H9 (cell line): ENCODE results near the gene QSOX1. TPM values are rescaled to one million over a fixed set of nuclear protein-coding genes. Genes with fewer than 3 reads are reported as not detected.

Source experiments
- DNase-seq: peaks from one replicate; pipeline ENCODE4 v3.0.0-alpha.2; 2017
- H2AFZ ChIP-seq: one replicate; pipeline ENCODE4 v1.6.1; 2013; ENCODE audit warnings: mild to moderate bottlenecking, low read length, control low read depth, moderate library complexity
- H2AK5ac ChIP-seq: 2 replicates; pipeline ENCODE4 v1.6.1; 2013; ENCODE audit warnings: low read length, control low read depth, mixed read lengths; ENCODE audit not compliant: insufficient read length
- H2BK120ac ChIP-seq: one replicate; pipeline ENCODE4 v1.6.1; 2013; ENCODE audit warnings: low read depth, mild to moderate bottlenecking, low read length, control low read depth, inconsistent platforms; ENCODE audit not compliant: poor library complexity, severe bottlenecking
- H2BK12ac ChIP-seq: 2 replicates; pipeline ENCODE4 v1.6.1; 2013; ENCODE audit warnings: low read length, control low read depth, mixed read lengths, low read depth; ENCODE audit not compliant: insufficient read length
- H2BK15ac ChIP-seq: 2 replicates; pipeline ENCODE4 v1.6.1; 2013; ENCODE audit warnings: low read depth, low read length, control low read depth
- H2BK20ac ChIP-seq: one replicate; pipeline ENCODE4 v1.6.1; 2013; ENCODE audit warnings: low read depth, mild to moderate bottlenecking, low read length, control low read depth, inconsistent platforms; ENCODE audit not compliant: poor library complexity, severe bottlenecking
- H2BK5ac ChIP-seq: 2 replicates; pipeline ENCODE4 v1.6.1; 2013; ENCODE audit warnings: low read length, control low read depth, mixed read lengths; ENCODE audit not compliant: insufficient read length
- H3K14ac ChIP-seq: 2 replicates; pipeline ENCODE4 v1.6.1; 2013; ENCODE audit warnings: low read length, control low read depth; ENCODE audit not compliant: insufficient read depth
- H3K18ac ChIP-seq: 2 replicates; pipeline ENCODE4 v1.6.1; 2013; ENCODE audit warnings: low read depth, mild to moderate bottlenecking, mixed read lengths, low read length, control low read depth; ENCODE audit not compliant: insufficient read length
- H3K23ac ChIP-seq: 2 replicates; pipeline ENCODE4 v1.6.1; 2013; ENCODE audit warnings: low read length, control low read depth, mixed read lengths, low read depth; ENCODE audit not compliant: insufficient read length
- H3K23me2 ChIP-seq: 2 replicates; pipeline ENCODE4 v1.6.1; 2013; ENCODE audit warnings: low read depth, mild to moderate bottlenecking, mixed read lengths, low read length, control low read depth; ENCODE audit not compliant: insufficient read length, poor library complexity, severe bottlenecking
- H3K27ac ChIP-seq: 2 replicates; pipeline ENCODE4 v1.5.1; 2013; ENCODE audit warnings: low read length, control low read depth, mixed read lengths, low read depth; ENCODE audit not compliant: insufficient read length
- H3K27me3 ChIP-seq: 2 replicates; pipeline ENCODE4 v1.6.1; 2013; ENCODE audit warnings: low read length, control low read depth, inconsistent platforms; ENCODE audit not compliant: insufficient read depth
- H3K4ac ChIP-seq: 2 replicates; pipeline ENCODE4 v1.6.1; 2013; ENCODE audit warnings: low read depth, mild to moderate bottlenecking, control low read depth, inconsistent platforms, low read length, moderate library complexity
- H3K4me1 ChIP-seq: 2 replicates; pipeline ENCODE4 v1.6.1; 2013; ENCODE audit warnings: low read length, control low read depth, inconsistent platforms; ENCODE audit not compliant: insufficient read depth
- H3K4me2 ChIP-seq: 2 replicates; pipeline ENCODE4 v1.6.1; 2013; ENCODE audit warnings: low read length, control low read depth, mixed read lengths; ENCODE audit not compliant: insufficient read length, insufficient read depth
- H3K56ac ChIP-seq: 2 replicates; pipeline ENCODE4 v1.6.1; 2013; ENCODE audit warnings: low read depth, mild to moderate bottlenecking, mixed read lengths, low read length, control low read depth; ENCODE audit not compliant: insufficient read length
- H3K79me1 ChIP-seq: 2 replicates; pipeline ENCODE4 v1.6.1; 2013; ENCODE audit warnings: low read depth, mild to moderate bottlenecking, moderate library complexity, low read length, control low read depth, inconsistent platforms; ENCODE audit not compliant: insufficient read depth, poor library complexity, severe bottlenecking
- H3K79me2 ChIP-seq: 2 replicates; pipeline ENCODE4 v1.6.1; 2013; ENCODE audit warnings: low read length, control low read depth, inconsistent platforms; ENCODE audit not compliant: insufficient read depth
- H3K9ac ChIP-seq: 2 replicates; pipeline ENCODE4 v1.6.1; 2013; ENCODE audit warnings: low read length, control low read depth, mixed read lengths; ENCODE audit not compliant: insufficient read length; ENCODE audit errors: extremely low read depth
- H3K9me3 ChIP-seq: one replicate; pipeline ENCODE4 v1.6.1; 2013; ENCODE audit warnings: low read depth, low read length, inconsistent platforms; ENCODE audit not compliant: control insufficient read depth
- H3T11ph ChIP-seq: one replicate; pipeline ENCODE4 v1.6.1; 2013; ENCODE audit warnings: mild to moderate bottlenecking, low read length, control low read depth, inconsistent platforms
- H4K20me1 ChIP-seq: one replicate; pipeline ENCODE4 v1.6.1; 2013; ENCODE audit not compliant: control insufficient read depth, insufficient read length, insufficient read depth
- H4K5ac ChIP-seq: 2 replicates; pipeline ENCODE4 v1.6.1; 2013; ENCODE audit warnings: low read depth, mild to moderate bottlenecking, mixed read lengths, low read length, control low read depth; ENCODE audit not compliant: insufficient read length
- H4K8ac ChIP-seq: replicated peaks from 2 replicates; pipeline ENCODE4 v1.6.1; 2013; ENCODE audit warnings: low read length, control low read depth, mixed read lengths, low read depth; ENCODE audit not compliant: insufficient read length
- H4K91ac ChIP-seq: 2 replicates; pipeline ENCODE4 v1.6.1; 2013; ENCODE audit warnings: low read depth, mild to moderate bottlenecking, moderate library complexity, mixed read lengths, low read length, control low read depth; ENCODE audit not compliant: insufficient read length
- H3K27ac Mint-ChIP-seq, 3 experiments: 2 replicates in 2 of 3; 3 replicates in 1 of 3; pipeline ENCODE4 v1.8.0; 2020 to 2021; ENCODE audit warnings: mixed read lengths in 3 of 3, mild to moderate bottlenecking in 1 of 3, moderate library complexity in 1 of 3
- H3K27me3 Mint-ChIP-seq: 2 replicates; pipeline ENCODE4 v1.8.0; 2021; ENCODE audit warnings: low read depth, mild to moderate bottlenecking, moderate library complexity, mixed read lengths
- H3K36me3 Mint-ChIP-seq, 3 experiments: 2 replicates in 2 of 3; 3 replicates in 1 of 3; pipeline ENCODE4 v1.8.0; 2020 to 2021; ENCODE audit warnings: low read depth in 3 of 3, mixed read lengths in 3 of 3; ENCODE audit not compliant: insufficient read depth in 1 of 3
- H3K4me1 Mint-ChIP-seq, 2 experiments: 2 replicates each; pipeline ENCODE4 v1.8.0; 2020; ENCODE audit warnings: mixed read lengths in 2 of 2
- H3K4me3 Mint-ChIP-seq, 2 experiments: 2 replicates in 1 of 2; 3 replicates in 1 of 2; pipeline ENCODE4 v1.8.0; 2020 to 2021; ENCODE audit warnings: mild to moderate bottlenecking in 2 of 2, mixed read lengths in 2 of 2, moderate library complexity in 1 of 2
- H3K9me3 Mint-ChIP-seq, 2 experiments: 2 replicates in 1 of 2; 3 replicates in 1 of 2; pipeline ENCODE4 v1.8.0; 2020; ENCODE audit warnings: mild to moderate bottlenecking in 2 of 2, mixed read lengths in 2 of 2, moderate library complexity in 1 of 2
- CTCF ChIP-seq: fragments of 200-600 bp; sonication (generic); conservative IDR thresholded peaks from 3 replicates; pipeline ENCODE4 v1.8.0; 2021; ENCODE audit warnings: antibody characterized with exemption, mild to moderate bottlenecking
- WGBS: extraction: QIAGEN DNeasy Blood & Tissue Kit; methylation state at CpG from one replicate; pipeline ENCODE4 v1.1.7; 2013; ENCODE audit warnings: missing lambda C conversion rate, low lambda C conversion rate, mixed read lengths; ENCODE audit not compliant: insufficient read length; ENCODE audit errors: extremely low coverage; 5-methylcytosine and 5-hydroxymethylcytosine counted together
- total RNA-seq: library from RNA; stranded (reverse); gene quantifications from 2 replicates; pipeline ENCODE4 v1.2.1, GENCODE V29; 2021

The QSOX1 gene
- total RNA-seq, 1 experiment from 2014 or later = 79.2 TPM

- Histone ChIP-seq H3K4ac (no peak overlapping the region), H3K27me3 (no peaks in the 10 kb centered on the region), H3T11ph (no peak overlapping the region), H3K23ac (no peak overlapping the region), H2BK20ac (no peak overlapping the region), H3K4me1 (peaks cover 2% of the 10 kb centered on the region), H3K14ac (no peak overlapping the region; the same call in 1 of the 2 replicates), H4K8ac (no peak overlapping the region), H4K20me1 (no peaks in the 10 kb centered on the region), H4K5ac (no peak overlapping the region), H2BK5ac (no peak overlapping the region), H4K91ac (no peak overlapping the region), H3K27ac (no peak overlapping the region), H3K4me2 (no peak overlapping the region), H2BK15ac (no peak overlapping the region), H3K9ac (no peak overlapping the region), H2AK5ac (no peak overlapping the region), H2BK120ac (no peak overlapping the region), H3K79me1 (no peaks in the 10 kb centered on the region), H3K79me2 (no peaks in the 10 kb centered on the region), H3K9me3 (no peaks in the 10 kb centered on the region), H2AFZ (no peak overlapping the region), H3K18ac (no peak overlapping the region), H3K56ac (no peak overlapping the region), H2BK12ac (no peak overlapping the region), H3K23me2 (no peaks in the 10 kb centered on the region)
- peaks cover 5 to 7% (median 7%) of the 10 kb centered on the region in 3 experiments; a peak in 6 of 7 replicates for H3K36me3 Mint-ChIP-seq
- H3K4me3 Mint-ChIP-seq = no peak overlapping the region
- no peaks in the 10 kb centered on the region for H3K27me3 Mint-ChIP-seq
- peak; percentile 97 for DNase-seq
- peak overlapping the region; percentile 22 to 85 (median 80); a peak in 5 of 7 replicates for H3K27ac Mint-ChIP-seq
- peak; percentile 24; the same call in 2 of the 3 replicates for TF ChIP-seq CTCF
- H3K9me3 Mint-ChIP-seq = no peaks in the 10 kb centered on the region
- WGBS = no CpG with 5 or more reads among the region's 13 CpGs
- H3K4me1 Mint-ChIP-seq = peaks cover 44 to 47% of the 10 kb centered on the region in 2 experiments
These were observed 13.2 kb downstream of the QSOX1 start for GRCh38 chr1:180167721-180168467.
